H7 (cell line): ENCODE data around the gene NUBPL. TPM values are rescaled to one million over a fixed set of nuclear protein-coding genes. Genes with fewer than 3 reads are reported as not detected.
"Not testable (repeated sequence)": the region's sequence is repeated elsewhere in the genome, so short reads cannot be mapped to it uniquely, and the experiment has no call there.

ENCODE experiments used
- DNase-seq: peaks from one replicate; pipeline ENCODE4 v3.0.0; 2012
- H3K27me3 ChIP-seq: 2 replicates; pipeline ENCODE4 v1.6.0; 2011; ENCODE audit warnings: mild to moderate bottlenecking, low read length; ENCODE audit not compliant: control insufficient read depth, insufficient read depth
- H3K36me3 ChIP-seq: replicated peaks from 2 replicates; pipeline ENCODE4 v1.5.1; 2011; ENCODE audit warnings: low read length; ENCODE audit not compliant: control insufficient read depth, insufficient read depth
- H3K4me3 ChIP-seq: 2 replicates; pipeline ENCODE4 v1.5.1; 2011; ENCODE audit warnings: low read depth, mild to moderate bottlenecking, control low read depth, low read length, moderate library complexity; ENCODE audit not compliant: insufficient read depth
- total RNA-seq: library from RNA; depleted of rRNA; stranded (reverse); fragments of >200 nt; shearing (Covaris generic); gene quantifications from 2 replicates; pipeline ENCODE4 v1.2.3, GENCODE V29; 2014

The NUBPL gene
- total RNA-seq, 1 experiment from 2014 or later: 8.7 TPM

DNA sequence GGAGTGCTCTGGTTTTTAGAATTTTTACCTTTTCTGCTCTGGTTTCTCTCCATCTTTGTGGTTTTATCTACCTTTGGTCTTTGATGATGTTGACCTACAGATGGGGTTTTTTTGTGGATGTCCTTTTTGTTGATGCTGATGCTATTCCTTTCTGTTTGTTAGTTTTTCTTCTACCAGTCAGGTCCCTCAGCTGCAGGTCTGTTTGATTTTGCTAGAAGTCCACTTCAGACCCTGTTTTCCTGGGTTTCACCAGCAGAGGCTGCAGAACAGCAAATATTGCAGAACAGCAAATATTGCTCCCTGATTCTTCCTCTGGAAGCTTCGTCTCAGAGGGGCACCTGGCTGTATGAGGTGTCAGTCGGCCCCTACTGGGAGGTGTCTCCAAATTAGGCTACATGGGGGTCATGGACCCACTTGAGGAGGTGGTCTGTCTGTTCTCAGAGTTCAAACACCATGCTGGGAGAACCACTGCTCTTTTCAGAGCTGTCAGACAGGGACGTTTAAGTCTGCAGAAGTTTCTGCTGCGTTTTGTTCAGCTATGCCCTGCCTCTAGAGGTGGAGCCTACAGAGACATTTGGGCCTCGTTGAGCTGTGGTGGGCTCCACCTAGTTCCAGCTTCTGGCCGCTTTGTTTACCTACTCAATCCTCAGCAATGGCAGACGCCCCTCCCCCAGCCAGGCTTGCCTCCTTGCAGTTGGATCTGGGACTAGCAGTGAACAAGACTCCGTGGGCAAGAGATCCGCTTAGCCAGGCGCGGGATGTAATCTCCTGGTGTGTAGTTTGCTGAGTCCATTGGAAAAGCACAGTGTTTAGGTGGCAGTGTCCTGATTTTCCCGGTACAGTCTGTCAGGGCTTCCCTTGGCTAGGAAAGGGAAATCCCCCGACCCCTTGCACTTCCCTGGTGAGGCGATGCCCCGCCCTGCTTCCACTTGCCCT is 250.8 kb downstream of the NUBPL start:
- not testable (repeated sequence) for DNase-seq, H3K36me3 ChIP-seq, H3K4me3 ChIP-seq, H3K27me3 ChIP-seq

DNA sequence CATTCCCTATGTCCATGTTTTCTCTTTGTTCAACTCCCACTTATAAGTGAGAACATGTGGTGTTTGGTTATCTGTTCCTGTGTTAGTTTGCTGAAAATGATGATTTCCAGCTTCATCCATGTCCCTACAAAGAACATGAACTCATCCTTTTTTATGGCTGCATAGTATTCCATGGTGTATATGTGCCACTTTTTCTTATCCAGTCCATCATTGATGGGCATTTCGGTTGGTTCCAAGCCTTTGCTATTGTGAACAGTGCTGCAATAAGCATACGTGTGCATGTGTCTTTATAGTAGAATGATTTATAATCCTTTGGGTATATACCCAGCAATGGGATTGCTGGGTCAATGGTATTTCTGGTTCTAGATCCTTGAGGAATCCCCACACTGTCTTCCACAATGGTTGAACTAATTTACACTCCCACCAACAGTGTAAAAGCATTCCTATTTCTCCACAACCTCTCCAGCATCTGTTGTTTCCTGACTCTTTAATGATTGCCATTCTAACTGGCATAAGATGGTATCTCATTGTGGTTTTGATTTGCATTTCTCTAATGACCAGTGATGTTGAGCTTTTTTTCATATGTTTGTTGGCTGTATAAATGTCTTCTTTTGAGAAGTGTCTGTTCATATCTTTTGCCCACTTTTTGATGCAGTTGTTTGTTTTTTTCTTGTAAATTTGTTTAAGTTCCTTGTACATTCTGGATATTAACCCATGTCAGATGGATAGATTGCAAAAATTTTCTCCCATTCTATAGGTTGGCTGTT is 252.7 kb downstream of the NUBPL start:
- H3K36me3 ChIP-seq, DNase-seq, H3K27me3 ChIP-seq, H3K4me3 ChIP-seq: not testable (repeated sequence)

DNA sequence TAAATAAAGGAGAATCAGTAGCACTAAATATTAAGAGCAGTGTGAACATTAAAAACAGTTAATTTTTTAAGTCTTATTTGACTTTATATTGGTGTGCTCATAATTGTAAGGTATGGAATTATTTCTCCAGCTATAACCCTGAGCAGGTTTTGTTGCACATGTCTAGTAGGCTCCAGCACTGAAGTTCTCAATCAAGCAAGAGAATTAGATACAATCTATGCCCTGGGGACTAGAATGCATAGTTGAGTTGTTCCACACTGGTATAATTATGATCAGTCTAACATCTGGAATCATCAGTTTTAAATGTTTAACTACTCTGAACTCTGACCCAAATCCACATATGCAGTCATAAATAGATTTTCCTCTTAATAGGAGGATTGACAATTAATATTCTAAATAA is 258.1 kb downstream of the NUBPL start:
- no peak for DNase-seq
- H3K36me3 ChIP-seq: no peaks in the 10 kb centered on the region
- no peaks in the 10 kb centered on the region for H3K27me3 ChIP-seq
- H3K4me3 ChIP-seq: no peak overlapping the region

DNA sequence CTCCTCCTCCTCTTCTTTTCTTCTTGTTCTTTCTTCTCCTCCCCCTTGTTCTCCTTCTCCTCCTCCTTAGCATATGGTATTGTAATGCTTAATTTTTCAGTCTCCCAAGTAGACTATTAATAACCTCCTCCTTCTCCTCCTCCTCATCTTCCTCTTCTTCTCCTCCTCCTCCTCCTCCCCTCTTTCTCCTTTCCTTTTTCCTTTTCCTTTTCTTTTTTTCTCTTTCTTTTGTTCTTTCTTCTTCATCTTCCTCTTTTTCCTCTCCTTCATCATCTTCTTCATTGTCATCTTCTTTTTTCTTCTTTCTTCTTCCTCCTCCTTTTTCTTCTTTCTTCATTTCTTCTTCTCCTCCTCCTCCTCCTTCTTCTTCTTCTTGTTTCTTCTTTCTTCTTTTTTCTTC is 264.3 kb downstream of the NUBPL start:
- Histone ChIP-seq H3K4me3 (no peak overlapping the region), H3K27me3 (no peaks in the 10 kb centered on the region), H3K36me3 (no peaks in the 10 kb centered on the region)
- no peak for DNase-seq

DNA sequence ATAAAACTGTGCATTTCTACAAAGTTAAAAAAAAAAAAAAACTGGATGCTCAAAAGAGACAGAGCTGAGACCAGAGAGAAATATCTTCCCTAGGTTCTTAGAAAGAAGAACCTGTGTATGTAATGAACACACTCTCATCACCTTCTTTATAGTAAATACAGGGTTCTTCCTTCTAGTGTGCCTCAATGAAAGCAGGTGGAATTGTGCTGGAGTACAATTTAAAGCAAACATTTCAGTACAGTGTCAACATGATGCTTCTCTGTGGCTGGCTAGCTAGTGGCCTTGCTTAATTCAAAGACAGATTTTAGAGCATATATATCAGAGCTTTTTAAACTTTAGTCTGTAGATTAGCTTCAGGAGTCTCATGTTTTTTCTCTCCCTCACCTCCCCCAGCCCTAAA is 266.1 kb downstream of the NUBPL start:
- Histone ChIP-seq H3K36me3 (no peaks in the 10 kb centered on the region), H3K4me3 (no peak overlapping the region), H3K27me3 (no peaks in the 10 kb centered on the region)
- DNase-seq: no peak

DNA sequence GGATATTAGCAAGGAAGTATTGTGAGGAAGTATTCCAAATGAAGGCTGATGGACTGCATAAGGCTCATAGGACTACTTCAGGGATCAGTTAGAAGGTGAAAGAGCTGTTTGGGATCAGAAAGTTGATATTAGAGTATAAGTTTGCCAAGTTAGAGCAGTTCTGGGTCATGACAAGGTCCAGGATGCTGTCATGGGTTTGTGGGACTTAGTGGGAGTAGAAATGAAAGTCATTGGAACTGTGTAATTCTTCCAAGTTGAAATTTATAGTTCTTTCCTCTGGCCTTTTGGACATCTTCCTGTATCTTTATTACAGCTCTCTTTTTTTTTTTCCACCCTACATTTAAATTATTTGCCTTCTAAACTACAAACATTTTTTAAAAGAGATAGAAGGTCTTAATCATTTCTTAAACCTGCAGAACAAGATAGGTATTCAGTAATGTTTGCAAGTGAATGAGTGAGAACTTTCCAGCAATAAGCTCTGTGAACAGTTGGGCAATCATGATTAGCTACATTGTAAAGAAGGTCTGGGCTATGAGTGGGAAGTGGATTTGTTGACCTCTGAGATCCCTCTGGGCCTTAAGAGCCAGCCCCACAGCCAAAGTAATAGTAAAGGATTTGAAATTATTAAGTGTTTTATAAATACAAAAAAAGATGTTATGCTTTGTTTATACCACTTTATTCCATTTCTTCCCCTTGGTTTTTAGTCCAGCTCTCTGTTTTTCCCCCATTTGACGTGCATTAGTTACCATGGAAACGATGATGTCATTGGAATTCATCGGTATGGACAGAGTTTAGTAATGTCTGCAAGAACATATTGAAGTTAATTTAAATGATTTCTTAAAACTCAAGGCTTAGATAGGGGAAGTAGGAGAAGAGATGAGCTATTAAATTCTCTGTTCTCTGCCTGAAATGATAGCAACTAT is 268.0 kb downstream of the NUBPL start:
- Histone ChIP-seq H3K27me3 (no peaks in the 10 kb centered on the region), H3K4me3 (no peak overlapping the region), H3K36me3 (no peaks in the 10 kb centered on the region)
- DNase-seq: no peak

DNA sequence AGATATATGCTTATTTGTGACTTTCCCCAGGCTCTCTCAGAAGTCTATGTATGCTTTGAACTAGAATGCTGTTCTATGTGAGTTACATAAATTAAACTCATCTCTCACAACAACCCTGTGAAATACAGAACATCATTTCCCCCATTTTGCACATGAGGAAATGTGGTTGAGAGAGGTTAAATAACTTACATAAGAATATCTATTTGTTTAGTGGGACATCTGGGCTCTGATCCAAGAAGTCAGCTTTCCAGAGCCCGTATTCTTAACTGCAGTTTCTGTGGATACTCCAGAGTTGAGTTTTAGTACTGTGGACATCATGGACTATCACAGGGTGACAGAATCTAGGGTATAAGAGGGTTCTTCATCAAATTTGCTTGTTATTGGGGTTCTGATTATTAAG is 273.4 kb downstream of the NUBPL start:
- H3K36me3 ChIP-seq: no peaks in the 10 kb centered on the region
- no peak for DNase-seq
- H3K4me3 ChIP-seq: no peak overlapping the region
- H3K27me3 ChIP-seq: no peaks in the 10 kb centered on the region

DNA sequence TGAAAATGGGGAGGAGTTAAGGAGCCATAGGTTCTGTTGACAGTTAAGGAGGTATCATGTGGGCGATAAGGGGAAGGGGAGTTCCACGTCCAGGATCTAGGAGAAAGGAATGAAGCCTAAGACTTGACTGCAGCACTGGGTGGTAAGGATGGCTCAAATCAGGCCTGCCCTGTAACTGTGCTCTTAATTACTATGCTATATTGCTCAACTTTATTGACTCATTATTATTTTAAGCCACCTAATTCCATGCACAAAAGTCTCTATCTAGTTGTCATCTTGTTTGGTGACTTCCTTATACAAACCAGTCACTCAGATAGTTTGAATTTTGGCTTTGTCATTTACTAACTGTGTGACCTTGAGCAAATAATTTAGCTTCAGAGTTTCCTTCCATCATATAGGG is 273.8 kb downstream of the NUBPL start:
- DNase-seq: no peak
- no peaks in the 10 kb centered on the region for H3K27me3 ChIP-seq
- no peak overlapping the region for H3K4me3 ChIP-seq
- H3K36me3 ChIP-seq: no peaks in the 10 kb centered on the region

DNA sequence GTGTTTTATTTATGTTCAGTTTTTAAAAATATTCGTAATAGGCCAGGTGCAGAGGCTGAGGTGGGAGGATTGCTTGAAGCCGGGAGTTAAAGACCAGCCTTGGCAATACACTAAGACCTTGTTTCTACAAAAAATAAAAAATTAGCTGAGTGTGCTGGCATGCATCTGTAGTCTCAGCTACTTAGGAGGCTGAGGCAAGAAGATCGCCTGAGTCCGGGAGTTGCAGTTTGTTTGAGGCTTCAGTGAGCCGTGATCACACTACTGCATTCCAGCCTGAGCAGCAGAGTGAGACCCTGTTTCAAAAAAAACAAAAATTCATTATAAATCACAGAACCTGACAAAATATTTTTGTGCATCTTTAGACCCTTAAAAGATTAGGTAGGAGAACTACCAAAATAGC is 275.8 kb downstream of the NUBPL start:
- Histone ChIP-seq H3K27me3 (no peaks in the 10 kb centered on the region), H3K4me3 (no peak overlapping the region), H3K36me3 (no peaks in the 10 kb centered on the region)
- DNase-seq: no peak

DNA sequence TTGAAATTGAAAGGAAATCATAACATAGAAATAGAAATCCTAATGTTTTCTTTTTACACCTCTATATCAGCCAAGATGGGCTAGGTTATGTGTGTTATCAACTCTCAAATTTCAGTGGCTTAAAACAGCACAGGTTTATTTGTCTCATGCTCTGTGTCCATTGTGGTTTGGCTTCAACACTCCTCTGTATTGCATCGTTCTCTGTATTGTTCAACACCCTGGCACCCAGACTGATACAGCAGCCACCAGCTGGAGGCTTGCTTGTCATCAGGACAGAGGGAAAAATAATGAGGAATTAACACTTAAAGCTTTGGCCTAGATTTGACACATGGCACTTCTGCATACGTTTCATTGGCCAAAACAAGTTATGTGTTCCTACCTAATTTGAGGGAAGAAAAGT is 281.7 kb downstream of the NUBPL start:
- H3K4me3 ChIP-seq: no peak overlapping the region
- no peak for DNase-seq
- no peaks in the 10 kb centered on the region for H3K27me3 ChIP-seq
- H3K36me3 ChIP-seq: no peaks in the 10 kb centered on the region

DNA sequence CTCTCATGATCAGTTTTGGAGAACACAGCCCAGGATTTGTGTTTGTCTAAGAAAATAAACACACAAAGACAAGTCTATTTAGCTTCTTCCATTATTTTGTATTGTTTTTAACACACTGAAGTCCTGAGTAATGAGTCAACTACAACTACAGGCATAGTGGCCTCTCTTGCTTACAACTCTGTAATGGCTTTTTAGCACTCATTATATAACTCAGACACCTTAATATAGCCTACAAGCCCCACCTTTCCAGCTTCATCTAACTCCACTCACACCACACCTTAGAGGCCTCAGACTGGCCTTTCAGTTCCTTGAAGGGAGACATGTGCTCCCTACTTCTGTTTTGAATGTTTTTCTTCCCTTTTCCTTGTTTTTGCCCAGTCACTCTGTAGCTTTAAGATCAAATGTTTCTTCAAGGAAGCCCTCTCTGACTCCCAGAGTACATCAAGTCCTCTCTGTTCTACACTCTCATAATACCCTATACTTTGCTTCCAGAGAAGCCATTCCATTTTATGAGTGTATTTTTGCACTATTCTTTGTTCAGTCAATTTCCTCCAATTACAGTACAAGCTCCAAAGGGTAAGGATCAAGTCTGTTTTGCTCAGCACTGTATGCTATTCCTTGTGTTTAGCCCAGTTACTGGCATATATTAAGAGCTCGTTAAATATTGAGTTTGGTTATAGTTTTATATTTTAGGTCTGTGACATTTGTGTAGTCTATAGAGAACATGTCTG is 282.3 kb downstream of the NUBPL start:
- H3K36me3 ChIP-seq: no peaks in the 10 kb centered on the region
- no peaks in the 10 kb centered on the region for H3K27me3 ChIP-seq
- no peak overlapping the region for H3K4me3 ChIP-seq
- DNase-seq: no peak

DNA sequence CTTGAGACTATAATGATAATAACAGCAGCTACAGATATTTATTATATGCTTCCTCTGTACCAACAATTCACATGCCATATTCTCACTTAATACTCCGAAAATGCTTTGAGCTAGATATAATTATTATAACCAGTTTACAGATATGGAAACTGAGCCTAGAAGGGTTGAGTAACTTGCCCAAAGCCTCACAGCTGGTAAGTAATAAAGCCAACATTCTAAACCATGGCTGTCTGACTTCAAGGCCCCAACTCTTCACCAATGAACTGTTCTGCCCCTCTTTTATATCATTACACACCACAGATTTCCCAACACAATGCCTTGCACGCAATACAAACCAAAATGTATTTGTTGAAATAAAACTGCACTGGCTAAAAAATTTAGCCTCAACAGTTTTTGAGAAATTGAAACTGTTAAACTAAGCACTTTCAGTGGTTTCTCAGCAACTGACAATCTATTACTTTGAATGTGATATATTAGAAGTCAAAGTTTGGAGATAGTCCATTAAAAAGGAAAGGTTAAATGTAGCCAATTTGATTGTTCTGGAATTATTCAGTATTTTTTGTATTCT is 293.4 kb downstream of the NUBPL start:
- no peaks in the 10 kb centered on the region for H3K36me3 ChIP-seq
- no peak for DNase-seq
- H3K4me3 ChIP-seq: no peak overlapping the region
- no peaks in the 10 kb centered on the region for H3K27me3 ChIP-seq

DNA sequence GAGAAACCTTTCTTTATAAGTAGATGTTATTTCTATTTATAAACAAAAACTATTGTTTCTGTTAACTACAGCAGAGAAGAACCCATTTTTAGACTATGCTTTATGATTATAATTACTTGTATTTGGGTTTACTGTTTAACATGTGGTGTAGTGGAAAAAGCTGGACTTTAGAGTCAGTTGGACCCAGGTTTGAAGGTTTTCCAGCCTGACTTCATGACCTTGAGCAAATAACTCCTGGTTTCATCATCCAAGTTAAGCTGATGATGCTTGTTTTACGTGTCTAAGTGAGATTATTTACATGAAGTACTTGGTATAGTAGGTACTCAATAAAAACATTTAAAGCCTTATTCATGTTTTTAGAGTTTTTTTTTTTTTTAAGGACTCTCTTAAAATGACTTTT is 294.1 kb downstream of the NUBPL start:
- Histone ChIP-seq H3K4me3 (no peak overlapping the region), H3K36me3 (no peaks in the 10 kb centered on the region), H3K27me3 (no peaks in the 10 kb centered on the region)
- no peak for DNase-seq

DNA sequence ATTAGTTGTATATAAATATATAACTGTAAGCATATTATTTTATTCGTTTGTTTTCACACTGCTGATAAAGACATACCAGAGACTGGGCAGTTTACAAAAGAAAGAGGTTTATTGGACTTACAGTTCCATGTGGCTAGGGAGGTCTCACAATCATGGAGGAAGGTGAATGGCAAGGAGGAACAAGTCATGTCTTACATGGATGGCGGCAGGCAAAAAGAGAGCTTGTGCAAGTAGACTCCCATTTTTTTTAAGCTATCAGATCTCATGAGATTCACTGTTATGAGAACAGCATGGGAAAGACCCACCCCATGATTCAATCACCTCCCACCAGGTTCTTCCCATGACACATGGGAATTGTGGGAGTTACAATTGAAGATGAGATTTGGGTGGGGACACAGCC is 294.8 kb downstream of the NUBPL start:
- not testable (repeated sequence) for H3K4me3 ChIP-seq, DNase-seq, H3K27me3 ChIP-seq, H3K36me3 ChIP-seq
